NT2/D1 (cell line): ENCODE measurements around the gene PGBD5.
"Not testable (repeated sequence)": the region's sequence is repeated elsewhere in the genome, so short reads cannot be mapped to it uniquely, and the experiment has no call there.

ENCODE experiments used
- DNase-seq: peaks from one replicate; pipeline ENCODE4 v3.0.0-alpha.2; 2011; ENCODE audit warnings: low read depth, low spot score
- H3K27me3 ChIP-seq: 2 replicates; pipeline ENCODE4 v1.6.0; 2011; ENCODE audit warnings: mild to moderate bottlenecking; ENCODE audit not compliant: insufficient read length, insufficient read depth
- H3K36me3 ChIP-seq: 2 replicates; pipeline ENCODE4 v1.6.1; 2011; ENCODE audit warnings: mild to moderate bottlenecking, low read length, mixed read lengths; ENCODE audit not compliant: insufficient read depth, insufficient read length
- H3K4me1 ChIP-seq: 2 replicates; pipeline ENCODE4 v1.5.1; 2011; ENCODE audit not compliant: insufficient read depth, insufficient read length
- H3K4me3 ChIP-seq: 2 replicates; pipeline ENCODE4 v1.5.1; 2011; ENCODE audit warnings: low read depth; ENCODE audit not compliant: insufficient read length
- H3K9ac ChIP-seq: 2 replicates; pipeline ENCODE4 v1.6.0; 2011; ENCODE audit warnings: low read depth; ENCODE audit not compliant: insufficient read length
- H3K9me3 ChIP-seq: 2 replicates; pipeline ENCODE4 v1.5.1; 2011; ENCODE audit warnings: mild to moderate bottlenecking, low read length; ENCODE audit not compliant: insufficient read depth
- SUZ12 ChIP-seq: IDR thresholded peaks from 2 replicates; pipeline ENCODE4 v1.6.1; 2011; ENCODE audit not compliant: insufficient read length, insufficient read depth; ENCODE audit errors: extremely low read depth
- YY1 ChIP-seq: IDR thresholded peaks from 2 replicates; pipeline ENCODE4 v1.6.1; 2011; ENCODE audit not compliant: insufficient read length, insufficient read depth
- ZNF274 ChIP-seq: IDR thresholded peaks from 2 replicates; pipeline ENCODE4 v1.6.1; 2011; ENCODE audit warnings: mild to moderate bottlenecking, low read depth, low read length

PGBD5 gene

GRCh38 chr1:230424391-230425251 lies 1.5 kb downstream of the PGBD5 start:
- peak overlapping the region; percentile 61 for H3K4me3 ChIP-seq
- DNase-seq: no peak
- peak overlapping the region; percentile 70 for H3K9ac ChIP-seq
- peaks cover 33% of the 10 kb centered on the region for H3K27me3 ChIP-seq
- no peak for TF ChIP-seq YY1
- peak; percentile 58 for TF ChIP-seq SUZ12
- peaks cover 6% of the 10 kb centered on the region for H3K4me1 ChIP-seq
- H3K9me3 ChIP-seq: 0 out of 2 replicates have a peak, but pooled peaks cover 3% of the 10 kb centered on the region
- no peaks in the 10 kb centered on the region for H3K36me3 ChIP-seq

- TF ChIP-seq ZNF274: no peak
- no peak for TF ChIP-seq SUZ12
- no peak for TF ChIP-seq YY1
- no peaks in the 10 kb centered on the region for H3K36me3 ChIP-seq
- no peak for DNase-seq
- peaks cover 6% of the 10 kb centered on the region for H3K4me1 ChIP-seq
- peak overlapping the region; percentile 61 for H3K4me3 ChIP-seq
- H3K9ac ChIP-seq: peak overlapping the region; percentile 34
- H3K27me3 ChIP-seq: peaks cover 33% of the 10 kb centered on the region
- 0 out of 2 replicates have a peak, but pooled peaks cover 3% of the 10 kb centered on the region for H3K9me3 ChIP-seq
These were observed 2.2 kb downstream of the PGBD5 start for GRCh38 chr1:230423951-230424350.

- H3K9ac ChIP-seq: no peak overlapping the region
- TF ChIP-seq SUZ12: no peak
- TF ChIP-seq YY1: no peak
- H3K4me1 ChIP-seq: peaks cover 6% of the 10 kb centered on the region
- H3K9me3 ChIP-seq: 0 out of 2 replicates have a peak, but pooled peaks cover 3% of the 10 kb centered on the region
- H3K36me3 ChIP-seq: no peaks in the 10 kb centered on the region
- H3K27me3 ChIP-seq: peaks cover 33% of the 10 kb centered on the region
- no peak for DNase-seq
- H3K4me3 ChIP-seq: no peak overlapping the region
These were observed 2.9 kb downstream of the PGBD5 start for GRCh38 chr1:230423261-230423660.

GRCh38 chr1:230422221-230422981 lies 3.7 kb downstream of the PGBD5 start:
- H3K4me1 ChIP-seq: peaks cover 6% of the 10 kb centered on the region
- no peak for TF ChIP-seq ZNF274
- no peak for TF ChIP-seq SUZ12
- no peak for TF ChIP-seq YY1
- DNase-seq: no peak
- no peaks in the 10 kb centered on the region for H3K36me3 ChIP-seq
- H3K9me3 ChIP-seq: 0 out of 2 replicates have a peak, but pooled peaks cover 3% of the 10 kb centered on the region
- H3K9ac ChIP-seq: no peak overlapping the region
- H3K27me3 ChIP-seq: peaks cover 32% of the 10 kb centered on the region
- H3K4me3 ChIP-seq: no peak overlapping the region

- no peaks in the 10 kb centered on the region for H3K36me3 ChIP-seq
- no peak overlapping the region for H3K4me3 ChIP-seq
- H3K27me3 ChIP-seq: peaks cover 27% of the 10 kb centered on the region
- no peak for DNase-seq
- peaks cover 6% of the 10 kb centered on the region for H3K4me1 ChIP-seq
- no peak overlapping the region for H3K9ac ChIP-seq
- TF ChIP-seq ZNF274 (no peak), SUZ12 (no peak), YY1 (no peak)
- H3K9me3 ChIP-seq: 0 out of 2 replicates have a peak, but pooled peaks cover 3% of the 10 kb centered on the region
These were observed 4.7 kb downstream of the PGBD5 start for GRCh38 chr1:230421481-230421880.

- H3K9ac ChIP-seq, H3K4me1 ChIP-seq, H3K36me3 ChIP-seq, H3K9me3 ChIP-seq, H3K4me3 ChIP-seq, DNase-seq: not testable (repeated sequence)
- peaks cover 25% of the 10 kb centered on the region for H3K27me3 ChIP-seq
These were observed 5.8 kb downstream of the PGBD5 start for GRCh38 chr1:230420372-230420771.

GRCh38 chr1:230416430-230416829 lies 9.7 kb downstream of the PGBD5 start:
- no peaks in the 10 kb centered on the region for H3K36me3 ChIP-seq
- no peaks in the 10 kb centered on the region for H3K27me3 ChIP-seq
- 0 out of 2 replicates have a peak, but pooled peaks cover 3% of the 10 kb centered on the region for H3K9me3 ChIP-seq
- no peak overlapping the region for H3K4me3 ChIP-seq
- no peaks in the 10 kb centered on the region for H3K4me1 ChIP-seq
- DNase-seq: no peak
- no peak overlapping the region for H3K9ac ChIP-seq
- no peak for TF ChIP-seq YY1
- TF ChIP-seq ZNF274: no peak
- TF ChIP-seq SUZ12: no peak
